Body of pancreas (tissue), 4 donors: ENCODE results near the gene SNRNP48. TPM values are rescaled to one million over a fixed set of nuclear protein-coding genes. Genes with fewer than 3 reads are reported as not detected.

Experiments
- ATAC-seq: fragments of 150-250 bp; one replicate; pipeline ENCODE4 v1.9.1; 2016
- DNase-seq, 4 donors: peaks; one replicate each; pipeline ENCODE4 v3.0.0-alpha.2; 2019
- H3K27ac ChIP-seq, 4 donors: fragments of 200-600 bp; sonication (generic); 1 replicate in 3 of 4; 2 replicates in 1 of 4; pipeline versions ENCODE4 v1.5.1 to v1.6.1; 2016 to 2019; ENCODE audit warnings: mild to moderate bottlenecking in 1 of 4, mixed read lengths in 1 of 4, moderate library complexity in 1 of 4
- H3K27me3 ChIP-seq, 2 donors: fragments of 200-600 bp; sonication (generic); one replicate each; pipeline ENCODE4 v1.6.0; 2016; ENCODE audit warnings: mild to moderate bottlenecking in 1 of 2
- H3K36me3 ChIP-seq, 2 donors: fragments of 200-600 bp; sonication (generic); replicated peaks in 1 of 2; 2 replicates each; pipeline ENCODE4 v1.5.1; 2016; ENCODE audit warnings: low read depth in 2 of 2; ENCODE audit not compliant: insufficient read depth in 1 of 2
- H3K4me1 ChIP-seq: fragments of 200-600 bp; sonication (generic); one replicate; pipeline ENCODE4 v1.6.0; 2016
- H3K4me3 ChIP-seq, 2 donors: fragments of 200-600 bp; sonication (generic); 1 replicate in 1 of 2; 2 replicates in 1 of 2; pipeline ENCODE4 v1.5.1; 2016 to 2019
- H3K9me3 ChIP-seq, 3 donors: fragments of 200-600 bp; sonication (generic); 1 replicate in 2 of 3; 2 replicates in 1 of 3; pipeline ENCODE4 v1.5.1; 2016
- POLR2A ChIP-seq, 3 donors: fragments of 450-650 bp; IDR thresholded peaks; one replicate each; pipeline ENCODE4 v1.6.1; 2016; ENCODE audit warnings: antibody characterized with exemption in 3 of 3, mild to moderate bottlenecking in 2 of 3
- WGBS, 2 donors: methylation state at CpG; one replicate each; pipeline ENCODE4 v1.1.5; 2017; 5-methylcytosine and 5-hydroxymethylcytosine counted together
- intact Hi-C: fragments of 100-400 bp; cut with DNase I; formaldehyde crosslinking; loops from one replicate; pipeline ENCODE4 v1.15.1; 2023
- total RNA-seq, 2 donors: library from RNA; depleted of rRNA; stranded (reverse); fragments of >200 nt; gene quantifications; one replicate each; pipeline ENCODE4 v1.1.0, GENCODE V29; 2016
- TF ChIP-seq, protein P1 (sequence below), 7 experiments: fragments of 450-650 bp in 4 of 7; fragments of 200-600 bp in 3 of 7; sonication (generic) in 3 of 7; IDR thresholded peaks; one replicate each; pipeline ENCODE4 v1.5.1; 2016 to 2019; ENCODE audit warnings: antibody characterized with exemption in 7 of 7

SNRNP48 gene
- total RNA-seq, 2 donors from 2014 or later, result 8.6 to 18.7 TPM

DNA sequence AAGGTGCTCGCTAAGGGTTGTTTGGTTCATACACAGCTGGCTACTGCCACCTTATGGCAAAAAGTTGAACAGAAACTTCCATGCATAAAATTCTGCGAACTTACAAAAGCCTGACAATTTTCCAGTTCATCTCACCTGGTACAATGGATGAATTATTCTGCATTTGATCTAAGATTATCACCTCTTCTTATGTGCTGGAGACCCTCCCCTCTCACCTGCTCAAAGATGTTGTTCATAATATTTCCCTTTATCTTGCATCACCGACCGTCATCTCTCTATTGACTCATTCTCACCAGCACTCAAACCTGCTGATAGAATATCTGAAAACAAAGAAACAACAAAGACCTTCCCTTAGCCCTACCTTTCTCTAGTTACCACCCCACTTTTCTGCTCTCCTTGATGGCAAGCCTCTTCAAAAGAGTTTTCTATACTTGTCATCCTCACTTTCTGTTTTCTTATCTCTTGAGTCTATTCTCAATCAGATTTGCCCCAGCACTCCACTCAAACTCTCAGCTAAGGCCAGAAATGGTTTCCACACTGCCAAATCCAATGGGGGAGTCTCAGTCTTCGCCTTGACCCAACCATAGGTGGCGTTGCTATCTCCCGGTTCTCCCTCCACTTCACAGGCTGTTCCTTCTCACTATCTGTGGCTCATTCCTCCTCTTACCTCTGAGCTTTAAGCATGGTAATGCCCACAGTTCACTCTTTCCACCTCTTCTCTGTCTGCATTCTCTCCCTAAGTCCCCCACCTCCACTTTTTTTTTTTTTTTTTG lies 25.8 kb downstream of the SNRNP48 start:
- peak; percentile 79 for ATAC-seq

DNA sequence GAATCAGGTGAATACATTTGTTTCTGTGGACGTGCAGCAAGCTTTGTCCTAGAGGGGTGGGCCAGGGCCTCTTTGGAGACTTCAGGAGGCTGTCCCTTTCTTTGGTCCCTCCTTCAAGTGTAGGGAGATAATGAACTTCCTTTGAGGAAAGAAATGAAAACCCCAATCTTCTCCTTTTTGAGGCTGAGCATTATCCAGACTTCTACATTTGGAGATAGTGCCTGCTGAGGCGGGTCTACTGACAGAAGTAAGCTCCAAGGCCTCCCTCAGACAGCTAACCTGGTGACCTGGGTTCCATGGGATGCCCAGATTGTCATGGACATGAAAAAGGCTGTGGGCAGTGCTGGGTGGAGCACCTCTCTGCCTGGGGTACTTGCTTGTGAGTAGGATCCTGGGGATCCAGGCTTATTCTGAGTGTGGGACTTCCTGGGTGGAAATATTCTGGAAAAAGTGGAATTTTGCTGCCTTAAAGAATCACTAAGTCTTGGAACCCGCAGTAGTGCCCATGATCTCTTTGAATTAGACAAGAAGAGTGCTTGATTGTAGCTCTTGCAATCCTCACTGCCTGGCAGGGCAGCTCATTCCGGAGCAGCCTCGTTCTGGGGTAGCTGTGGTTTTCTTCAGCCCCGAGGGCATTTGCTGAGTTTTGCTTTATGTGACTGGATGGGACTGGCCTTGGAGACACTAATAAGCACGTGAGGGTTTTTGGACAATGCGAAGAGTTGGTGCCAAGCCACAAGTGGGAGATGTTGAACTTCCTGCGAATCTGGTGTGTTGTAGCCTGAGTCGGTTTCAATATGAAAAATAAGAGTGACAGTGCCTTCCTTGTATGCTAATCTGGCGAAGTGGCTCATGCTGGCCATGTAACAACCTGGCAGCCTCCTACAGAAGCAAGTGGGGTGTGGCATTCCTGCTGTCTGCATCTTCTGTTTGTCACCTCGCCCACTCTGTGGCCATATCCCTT lies 28.1 kb downstream of the SNRNP48 start:
- no peak for TF ChIP-seq POLR2A (IDR thresholded peaks at IDR 0.05)
- TF ChIP-seq, protein P1, sequence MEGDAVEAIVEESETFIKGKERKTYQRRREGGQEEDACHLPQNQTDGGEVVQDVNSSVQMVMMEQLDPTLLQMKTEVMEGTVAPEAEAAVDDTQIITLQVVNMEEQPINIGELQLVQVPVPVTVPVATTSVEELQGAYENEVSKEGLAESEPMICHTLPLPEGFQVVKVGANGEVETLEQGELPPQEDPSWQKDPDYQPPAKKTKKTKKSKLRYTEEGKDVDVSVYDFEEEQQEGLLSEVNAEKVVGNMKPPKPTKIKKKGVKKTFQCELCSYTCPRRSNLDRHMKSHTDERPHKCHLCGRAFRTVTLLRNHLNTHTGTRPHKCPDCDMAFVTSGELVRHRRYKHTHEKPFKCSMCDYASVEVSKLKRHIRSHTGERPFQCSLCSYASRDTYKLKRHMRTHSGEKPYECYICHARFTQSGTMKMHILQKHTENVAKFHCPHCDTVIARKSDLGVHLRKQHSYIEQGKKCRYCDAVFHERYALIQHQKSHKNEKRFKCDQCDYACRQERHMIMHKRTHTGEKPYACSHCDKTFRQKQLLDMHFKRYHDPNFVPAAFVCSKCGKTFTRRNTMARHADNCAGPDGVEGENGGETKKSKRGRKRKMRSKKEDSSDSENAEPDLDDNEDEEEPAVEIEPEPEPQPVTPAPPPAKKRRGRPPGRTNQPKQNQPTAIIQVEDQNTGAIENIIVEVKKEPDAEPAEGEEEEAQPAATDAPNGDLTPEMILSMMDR (IDR thresholded peaks at IDR 0.05), result no peak
- Histone ChIP-seq H3K4me1 (peaks cover 4% of the 10 kb centered on the region), H3K27me3 (peaks cover 0 to 3% of the 10 kb centered on the region in 2 donors), H3K36me3 (peaks cover 0 to under 1% of the 10 kb centered on the region in 2 donors), H3K9me3 (no peaks in the 10 kb centered on the region), H3K27ac (peak overlapping the region in 1 of 4 donors; percentile 51), H3K4me3 (no peak overlapping the region)
- intact Hi-C loops, result loop anchor here (10.0 kb wide), 2 partner anchors 193 to 333 kb away; no protein-coding TSS in a partner anchor
- no peak for ATAC-seq
- DNase-seq, result peak in 3 of 4 donors; percentile 11 to 73 (median 21)
- WGBS, 2 donors, result 45 to 53% methylated on average over 12 of the region's 12 CpGs

More for the DNA sequence above, 25.8 kb downstream of the SNRNP48 start:
- Histone ChIP-seq H3K9me3 (no peaks in the 10 kb centered on the region), H3K27me3 (peaks cover 0 to 3% of the 10 kb centered on the region in 2 donors), H3K4me1 (peaks cover 4% of the 10 kb centered on the region), H3K4me3 (no peak overlapping the region), H3K36me3 (peaks cover 0 to 3% of the 10 kb centered on the region in 2 donors), H3K27ac (no peak overlapping the region)
- intact Hi-C loops, result loop anchor here (10.0 kb wide), 2 partner anchors 191 to 331 kb away; no protein-coding TSS in a partner anchor
- DNase-seq, result peak; percentile 50 to 74 (median 60)
- WGBS, 2 donors, result 9 to 10% methylated on average over 7 of the region's 7 CpGs
- TF ChIP-seq POLR2A (IDR thresholded peaks at IDR 0.05), result no peak
- TF ChIP-seq, protein P1 (IDR thresholded peaks at IDR 0.05), result peak; percentile 39 to 92 (median 83)

DNA sequence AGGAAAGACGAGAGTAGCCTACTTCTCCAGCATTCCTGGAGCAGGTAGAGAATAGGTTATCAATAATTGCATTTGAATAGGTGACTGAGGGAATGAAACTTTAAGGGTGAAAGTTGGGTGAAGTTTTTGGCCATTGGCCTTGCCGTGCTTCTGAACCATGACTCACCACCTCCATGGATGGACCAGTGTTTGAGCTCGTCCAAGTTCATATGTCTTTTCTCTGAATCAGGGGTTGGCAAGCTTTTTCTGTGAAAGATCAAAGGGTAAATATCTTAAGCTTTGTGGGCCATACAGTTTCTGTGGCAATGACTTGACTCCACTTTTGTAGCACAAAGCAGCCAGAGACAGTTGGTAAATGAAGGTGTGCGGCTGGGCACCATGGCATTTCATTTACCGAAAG lies 31.8 kb downstream of the SNRNP48 start:
- 88 to 90% methylated on average over 5 of the region's 5 CpGs for WGBS, 2 donors
- Histone ChIP-seq H3K9me3 (no peaks in the 10 kb centered on the region), H3K27ac (no peak overlapping the region), H3K4me1 (no peaks in the 10 kb centered on the region), H3K36me3 (no peaks in the 10 kb centered on the region), H3K27me3 (peaks cover 0 to 3% of the 10 kb centered on the region in 2 donors), H3K4me3 (no peak overlapping the region)
- TF ChIP-seq, protein P1 (IDR thresholded peaks at IDR 0.05), result no peak
- TF ChIP-seq POLR2A (IDR thresholded peaks at IDR 0.05), result no peak
- intact Hi-C loops, result no loop called here
- ATAC-seq (no peak), DNase-seq (no peak)

DNA sequence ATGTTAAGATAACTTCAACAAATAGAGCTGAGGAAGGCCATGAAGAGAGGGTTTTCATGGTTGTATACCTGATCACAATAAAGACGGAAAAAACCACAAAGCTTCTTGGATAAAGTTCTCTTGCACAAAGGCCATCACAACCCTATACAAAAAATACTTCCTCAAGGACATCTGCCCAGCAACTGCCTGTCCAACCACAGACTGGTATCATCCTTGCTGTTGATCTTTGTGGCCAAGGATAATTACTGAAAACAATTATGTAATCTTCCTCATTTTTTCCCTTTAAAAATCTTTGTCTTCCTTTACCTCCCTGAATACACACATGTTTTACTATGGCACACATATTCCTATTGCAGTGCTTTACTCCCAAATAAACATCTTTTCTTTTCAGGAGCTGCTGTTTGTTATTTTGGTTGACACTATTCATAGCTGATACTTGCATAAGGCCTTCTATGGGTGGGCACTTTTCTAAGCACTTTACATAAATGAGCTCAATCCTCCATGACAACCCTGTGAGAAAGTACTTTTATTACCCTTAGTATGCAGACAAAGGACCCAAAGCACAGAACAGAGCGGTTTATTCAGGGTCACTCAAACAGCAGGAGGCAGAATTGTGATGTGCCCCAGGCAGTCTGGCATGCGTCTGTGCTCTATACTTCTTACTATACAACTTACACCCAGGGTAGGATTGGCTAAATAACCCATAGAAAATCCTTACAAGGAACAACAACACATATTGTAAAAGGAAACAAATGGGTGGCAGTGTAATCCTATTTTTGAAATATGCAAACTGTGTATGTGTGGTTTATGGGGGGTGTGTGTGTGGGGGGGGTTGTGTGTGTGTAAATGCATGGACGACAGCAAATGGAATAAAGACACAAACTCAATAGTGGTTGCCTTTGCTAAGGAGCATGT lies 35.1 kb downstream of the SNRNP48 start:
- Histone ChIP-seq H3K27ac (no peak overlapping the region), H3K27me3 (no peaks in the 10 kb centered on the region), H3K36me3 (no peaks in the 10 kb centered on the region), H3K4me1 (no peaks in the 10 kb centered on the region), H3K9me3 (no peaks in the 10 kb centered on the region), H3K4me3 (no peak overlapping the region)
- 56 to 57% methylated on average over 4 of the region's 4 CpGs for WGBS, 2 donors
- ATAC-seq, result no peak
- no peak for TF ChIP-seq POLR2A (IDR thresholded peaks at IDR 0.05)
- TF ChIP-seq, protein P1 (IDR thresholded peaks at IDR 0.05), result no peak
- no peak for DNase-seq
- intact Hi-C loops, result no loop called here
